GM13976 (cell line): Measurements from ENCODE around the gene MYH6.

Experiments used
- DNase-seq: peaks from one replicate; pipeline ENCODE4 v3.0.0; 2012; ENCODE audit warnings: low spot score
- CTCF ChIP-seq: IDR thresholded peaks from 2 replicates; pipeline ENCODE4 v1.5.1; 2012; ENCODE audit warnings: borderline replicate concordance, mild to moderate bottlenecking; ENCODE audit not compliant: insufficient read depth; ENCODE audit errors: extremely low read depth, missing control alignments, control extremely low read depth
- in situ Hi-C: fragments of 300-500 bp; cut with MboI; formaldehyde crosslinking; loops from one replicate; pipeline ENCODE4 v1.12.0; 2022; ENCODE audit warnings: low sequenced_read_pairs, mixed read lengths, inconsistent platforms; ENCODE audit not compliant: unreplicated experiment

MYH6 gene

GRCh38 chr14:23345987-23346692 is 61.9 kb downstream of the MYH6 start:
- in situ Hi-C loops, result no loop called here
- DNase-seq, result no peak
- no peak for TF ChIP-seq CTCF

- TF ChIP-seq CTCF, result no peak
- DNase-seq, result no peak
- in situ Hi-C loops, result no loop called here
Measured at GRCh38 chr14:23344481-23344880, 63.6 kb downstream of the MYH6 start.

- TF ChIP-seq CTCF, result no peak
- in situ Hi-C loops, result no loop called here
- DNase-seq, result no peak
Measured at GRCh38 chr14:23339506-23340268, 68.4 kb downstream of the MYH6 start.

- DNase-seq, result no peak
- TF ChIP-seq CTCF, result no peak
- in situ Hi-C loops, result no loop called here
Measured at GRCh38 chr14:23335623-23336022, 72.5 kb downstream of the MYH6 start.
